Measurements from ENCODE around the gene NRARP. TPM values are rescaled to one million over a fixed set of nuclear protein-coding genes. Genes with fewer than 3 reads are reported as not detected.
"Not testable (repeated sequence)": the region's sequence is repeated elsewhere in the genome, so short reads cannot be mapped to it uniquely, and the experiment has no call there.

Gene NRARP, protein sequence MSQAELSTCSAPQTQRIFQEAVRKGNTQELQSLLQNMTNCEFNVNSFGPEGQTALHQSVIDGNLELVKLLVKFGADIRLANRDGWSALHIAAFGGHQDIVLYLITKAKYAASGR
- total RNA-seq: 11.7 TPM
- long read RNA-seq, transcript NRARP-201 (1 exons, 1,770 nt): major isoform, 19 of 19 reads
- long read RNA-seq, partial matches to known transcripts: 0 of 19 reads
- long read RNA-seq, other reads (novel, unspliced or antisense): 0 of 19 reads

DNA sequence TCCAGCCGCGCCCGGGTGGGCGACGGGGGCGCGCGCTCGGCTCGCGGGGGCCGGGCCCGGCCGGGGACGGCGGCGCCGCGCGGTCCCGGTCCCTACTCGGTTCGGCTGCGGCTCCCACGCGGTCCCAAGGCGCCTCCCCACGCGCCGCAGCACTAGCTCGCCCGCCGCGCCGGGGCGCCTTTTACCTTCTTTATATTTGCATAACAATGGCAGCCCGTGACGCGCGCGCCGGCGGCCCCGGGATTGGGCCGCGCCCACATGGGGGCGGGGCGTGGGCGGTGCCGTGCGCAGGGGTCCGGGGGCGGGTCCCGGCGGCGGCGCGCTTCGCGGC, at the start of gene NRARP:
NRARP (minus strand) TSS at position 154 of the 331 bp plus-strand sequence. CDS start 343 bp downstream, outside the sequence.
- intact Hi-C loops (cut with DNase I): no loop called here
- DNase-seq (ENCODE audit: low spot score): peak; percentile 93

DNA sequence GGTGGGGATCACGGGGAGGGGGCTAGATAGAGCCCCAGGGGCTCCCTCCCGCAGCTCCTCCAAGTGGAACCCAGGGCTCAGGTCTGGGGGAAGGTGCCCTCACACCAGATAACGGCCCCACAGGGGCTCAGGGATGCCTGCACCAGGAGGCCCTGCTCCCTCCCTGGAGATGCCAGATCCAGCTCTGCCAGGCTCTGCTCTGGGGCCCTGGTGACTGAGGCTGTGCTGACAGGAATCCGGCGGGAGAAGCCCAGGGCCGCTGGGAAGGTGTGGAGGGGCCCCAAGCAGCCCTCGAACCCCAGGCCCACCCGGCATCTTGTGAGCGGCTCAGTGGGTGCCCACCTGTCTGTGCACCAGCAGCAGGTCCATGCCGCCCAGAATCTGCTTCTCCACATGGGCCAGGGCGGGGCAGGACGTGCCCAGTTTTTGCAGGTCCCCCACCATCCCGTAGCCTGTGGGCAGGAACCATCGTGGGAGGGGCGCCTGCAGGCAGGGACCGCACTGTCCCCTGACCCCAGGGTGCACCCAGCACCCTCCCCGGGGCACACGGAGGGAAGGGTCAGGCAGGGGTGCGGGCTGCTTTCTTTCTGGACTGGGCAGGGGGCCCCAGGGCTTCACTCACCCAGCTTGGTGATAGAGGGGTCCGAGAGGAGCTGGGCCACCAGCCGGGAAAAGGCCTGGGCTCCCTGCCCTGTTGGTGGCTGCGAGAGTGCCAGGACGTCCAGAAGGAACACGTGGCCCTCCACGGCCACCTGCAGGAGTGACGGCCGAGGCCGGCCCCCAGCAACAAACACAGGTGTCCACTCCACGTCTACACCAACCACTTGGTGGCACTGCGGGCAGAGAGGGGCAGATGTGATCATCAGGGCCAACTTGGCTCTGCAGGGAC, 48.9 kb upstream of the NRARP start:
- no peak for DNase-seq (ENCODE audit: low spot score)
- intact Hi-C loops (cut with DNase I): no loop called here

DNA sequence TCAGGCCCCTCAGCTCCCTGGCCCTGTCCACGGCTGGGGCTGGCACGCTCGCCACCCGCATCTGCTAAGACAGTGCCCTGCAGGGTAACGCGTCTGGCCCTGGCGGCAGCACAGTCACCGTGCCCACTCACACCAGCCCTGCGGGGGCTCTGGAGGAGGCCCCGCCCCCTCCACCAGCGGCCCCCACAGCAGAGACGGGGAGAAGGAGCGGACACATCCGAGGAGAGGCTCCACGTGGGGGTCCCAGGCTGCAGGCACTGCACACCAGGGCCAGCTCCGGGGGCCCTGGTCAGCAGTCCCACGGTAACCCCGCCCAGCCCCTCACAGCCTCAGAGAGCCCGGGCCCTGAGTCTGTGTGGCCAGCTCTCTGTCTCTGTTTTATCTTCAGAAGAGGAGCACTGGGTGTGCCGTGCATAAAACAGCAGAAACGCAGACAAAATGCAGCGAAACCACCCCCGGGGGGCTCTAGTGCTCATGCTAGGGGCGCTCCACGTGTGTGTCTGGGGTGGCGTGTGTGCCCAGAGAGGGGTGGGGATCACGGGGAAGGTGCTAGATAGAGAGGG, 47.5 kb upstream of the NRARP start:
- intact Hi-C loops (cut with DNase I): no loop called here
- no peak for DNase-seq (ENCODE audit: low spot score)

DNA sequence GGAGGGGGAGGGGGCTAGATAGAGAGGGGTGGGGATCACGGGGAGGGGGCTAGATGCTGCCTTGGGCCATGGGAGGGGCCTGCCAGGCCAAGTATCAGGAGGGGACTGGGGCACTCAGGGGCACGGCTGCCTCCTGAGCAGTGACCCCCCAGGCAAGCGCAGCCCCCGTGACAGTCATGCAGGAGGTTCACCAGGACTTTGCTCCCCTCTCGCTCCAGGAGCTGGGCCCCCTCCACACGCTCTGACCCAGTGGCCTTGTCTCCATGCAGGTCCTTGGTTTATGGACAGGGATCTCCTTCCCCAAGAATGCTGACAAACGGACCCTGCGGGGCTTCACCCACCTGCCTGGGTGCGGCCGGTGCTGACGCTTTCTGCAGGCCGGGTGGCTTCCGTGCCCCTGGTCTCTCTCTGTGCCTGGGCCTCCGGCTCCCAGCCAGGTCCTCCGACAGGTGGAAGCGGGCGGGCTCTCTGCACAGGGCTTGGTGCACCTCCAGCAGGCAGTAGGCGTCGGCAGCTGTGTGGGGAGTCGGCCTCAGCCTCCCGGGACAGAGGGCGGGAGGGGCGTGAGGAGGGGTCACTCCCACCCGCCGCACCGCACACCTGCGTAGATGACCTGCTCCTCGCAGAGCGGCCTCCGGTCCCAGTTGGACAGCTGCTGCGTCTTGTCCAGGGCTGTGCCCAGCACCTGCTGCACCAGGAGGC, 46.8 kb upstream of the NRARP start:
- intact Hi-C loops (cut with DNase I): no loop called here
- no peak for DNase-seq (ENCODE audit: low spot score)

DNA sequence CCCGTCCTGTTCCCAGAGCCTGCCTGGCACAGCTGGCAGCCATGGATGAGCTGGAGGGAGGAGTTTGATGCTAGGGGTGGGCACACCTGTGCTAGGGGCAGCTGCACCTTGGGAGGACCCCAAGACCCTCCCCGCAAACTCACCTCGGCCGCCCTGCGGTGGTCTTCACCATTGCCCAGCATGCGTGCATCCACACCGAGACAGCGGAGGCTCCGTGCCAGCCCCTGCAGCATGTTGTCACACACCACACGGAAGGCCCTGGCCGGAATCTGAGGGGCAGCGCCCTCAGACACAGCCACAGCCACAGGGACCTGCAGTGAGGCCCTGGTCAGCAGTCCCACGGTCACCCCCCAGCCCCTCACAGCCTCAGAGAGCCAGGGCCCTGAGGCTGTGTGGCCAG, 45.9 kb upstream of the NRARP start:
- DNase-seq (ENCODE audit: low spot score): no peak
- intact Hi-C loops (cut with DNase I): no loop called here

DNA sequence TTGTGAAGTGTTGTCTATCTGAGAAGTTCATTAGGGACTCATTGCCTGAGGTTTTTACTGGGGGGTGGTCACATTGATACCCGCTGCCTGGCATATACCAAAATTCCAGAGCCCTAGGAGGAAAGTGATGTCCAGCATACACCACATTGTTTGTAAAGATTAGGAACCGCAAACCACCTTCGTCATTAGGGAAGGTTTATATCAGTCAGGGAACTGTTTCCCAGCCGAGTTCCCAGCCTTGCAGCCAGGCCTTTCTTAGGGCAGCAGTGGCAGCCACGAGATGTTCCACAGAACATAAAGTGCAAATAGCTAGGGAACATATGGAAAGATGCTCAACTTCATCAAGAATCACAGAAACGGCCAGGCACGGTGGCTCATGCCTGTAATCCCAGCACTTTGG, 40.4 kb upstream of the NRARP start:
- intact Hi-C loops (cut with DNase I): no loop called here
- DNase-seq (ENCODE audit: low spot score): no peak

DNA sequence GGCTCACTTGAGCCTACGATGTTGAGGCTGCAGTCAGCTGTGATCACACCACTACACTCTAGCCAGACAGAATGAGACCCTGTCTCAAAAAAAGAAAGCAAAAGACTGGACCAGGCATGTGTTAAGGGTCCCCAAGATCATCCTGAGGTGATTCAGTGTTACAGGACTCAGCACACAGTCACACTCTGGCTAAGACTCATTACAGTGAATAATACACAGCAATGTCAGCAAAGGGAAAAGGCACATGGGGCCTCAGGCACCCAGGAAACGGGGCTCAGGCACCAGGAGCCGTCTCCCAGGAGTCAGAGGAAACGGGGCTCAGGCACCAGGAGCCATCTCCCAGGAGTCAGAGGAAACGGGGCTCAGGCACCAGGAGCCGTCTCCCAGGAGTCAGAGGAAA, 39.2 kb upstream of the NRARP start:
- intact Hi-C loops (cut with DNase I): no loop called here
- no peak for DNase-seq (ENCODE audit: low spot score)

DNA sequence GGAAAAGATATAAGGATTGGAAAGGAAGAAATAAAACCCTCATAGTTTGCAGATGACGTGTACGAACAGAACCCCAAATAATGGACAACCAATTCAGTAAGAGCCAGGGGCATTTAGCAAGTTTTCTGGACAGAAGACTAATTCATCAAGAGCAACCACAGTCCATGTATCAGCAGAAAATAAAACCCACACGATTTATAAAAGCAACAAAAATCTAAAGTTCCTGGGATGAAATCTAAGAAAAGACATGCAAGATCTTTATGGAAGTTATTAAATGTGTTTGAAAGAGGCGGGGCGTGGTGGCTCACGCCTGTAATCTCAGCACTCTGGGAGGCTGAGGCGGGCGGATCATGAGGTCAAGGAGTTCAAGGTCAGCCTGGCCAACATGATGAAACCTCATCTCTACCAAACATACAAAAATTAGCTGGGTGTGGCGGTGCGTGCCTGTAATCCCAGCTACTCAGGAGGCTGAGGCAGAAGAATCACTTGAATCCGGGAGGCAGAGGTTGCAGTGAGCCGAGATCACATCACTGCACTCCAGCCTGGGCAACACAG, 37.9 kb upstream of the NRARP start:
- DNase-seq (ENCODE audit: low spot score); intact Hi-C loops (cut with DNase I): not testable (repeated sequence)

DNA sequence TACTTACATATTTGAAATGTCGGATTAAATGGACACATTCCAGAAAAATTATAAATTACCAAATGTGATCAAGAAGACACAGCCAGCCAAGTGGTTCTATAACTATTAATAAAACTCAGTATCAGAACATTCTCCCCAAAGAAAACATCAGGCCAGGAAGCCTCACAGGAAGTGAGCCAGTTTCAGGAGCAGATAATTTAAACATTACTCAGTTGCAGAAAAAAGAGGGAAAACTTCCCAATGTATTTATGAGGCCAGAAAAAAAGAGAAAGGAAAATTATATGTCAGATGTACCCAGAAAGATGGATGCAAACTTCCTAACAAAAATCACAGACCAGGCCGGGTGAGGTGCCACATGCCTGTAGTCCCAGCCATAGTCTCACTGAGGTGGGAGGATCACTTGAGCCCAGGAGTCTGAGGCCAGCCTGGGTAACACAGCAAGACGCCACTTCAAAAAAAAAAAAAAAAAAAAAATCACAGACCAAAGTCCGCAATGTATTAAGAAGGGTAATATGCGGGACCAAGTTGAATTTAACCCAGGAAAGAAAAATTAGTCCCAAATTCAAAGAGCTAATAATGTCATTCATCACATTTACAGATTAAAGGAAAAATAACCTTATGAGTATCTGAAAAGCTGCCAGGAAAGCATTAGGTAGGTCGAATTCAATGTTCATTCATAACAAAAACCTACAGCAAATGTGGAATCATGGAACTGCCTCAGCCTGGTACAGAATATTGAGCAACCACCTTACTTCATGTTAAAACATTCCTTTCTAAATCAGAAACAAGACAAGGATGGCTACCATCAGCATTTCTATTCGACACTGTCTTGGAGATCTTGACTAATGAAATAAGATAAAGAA, 37.2 kb upstream of the NRARP start:
- intact Hi-C loops (cut with DNase I): no loop called here
- DNase-seq (ENCODE audit: low spot score): no peak

DNA sequence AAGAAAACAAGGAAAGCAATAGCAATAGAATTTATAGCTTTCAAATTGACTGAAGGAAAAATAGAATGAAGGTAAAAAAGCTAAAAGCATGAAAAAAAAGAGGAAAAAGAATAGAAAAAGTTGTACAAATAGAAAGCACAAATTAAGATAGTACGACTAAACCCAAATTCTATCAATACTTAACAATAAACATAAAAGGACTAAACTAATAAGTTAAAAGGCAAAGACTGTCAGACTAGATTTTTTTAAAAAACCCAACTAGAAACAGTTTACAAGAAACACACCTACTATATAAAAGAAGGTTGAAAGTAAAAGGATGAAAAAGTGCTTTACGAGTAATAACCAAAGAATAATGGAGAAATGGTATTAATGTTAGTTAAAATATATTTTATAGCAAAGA, 34.7 kb upstream of the NRARP start:
- DNase-seq (ENCODE audit: low spot score): no peak
- intact Hi-C loops (cut with DNase I): no loop called here

DNA sequence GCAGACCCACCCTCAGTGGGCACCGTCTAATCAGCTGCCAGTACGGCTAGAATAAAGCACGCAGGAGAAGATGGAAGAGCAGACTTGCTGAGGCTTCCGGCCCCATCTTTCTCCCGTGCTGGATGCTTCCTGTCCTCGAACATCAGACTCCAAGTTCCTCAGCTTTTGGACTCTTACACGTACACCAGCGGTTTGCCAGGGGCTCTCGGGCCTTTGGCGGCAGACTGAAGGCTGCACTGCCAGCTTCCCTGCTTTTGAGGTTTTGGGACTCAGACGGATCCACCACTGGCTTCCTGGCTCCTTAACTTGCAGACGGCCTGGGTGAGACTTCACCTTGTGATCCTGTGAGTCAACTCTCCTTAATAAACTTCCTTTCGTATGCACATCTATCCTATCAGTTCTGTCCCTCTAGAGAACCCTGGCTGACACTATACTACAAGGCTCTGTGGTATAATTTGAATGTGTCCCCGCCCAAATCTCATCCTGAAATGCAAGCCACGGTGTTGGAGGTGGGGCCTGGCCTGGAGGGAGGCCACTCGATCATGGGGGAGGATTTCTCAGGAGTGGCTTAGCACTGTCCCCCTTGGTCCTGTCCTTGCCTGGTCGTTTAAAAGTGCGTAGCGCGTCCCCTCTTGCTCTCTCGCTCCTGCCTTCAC, 31.1 kb upstream of the NRARP start:
- DNase-seq (ENCODE audit: low spot score): no peak
- intact Hi-C loops (cut with DNase I): no loop called here

DNA sequence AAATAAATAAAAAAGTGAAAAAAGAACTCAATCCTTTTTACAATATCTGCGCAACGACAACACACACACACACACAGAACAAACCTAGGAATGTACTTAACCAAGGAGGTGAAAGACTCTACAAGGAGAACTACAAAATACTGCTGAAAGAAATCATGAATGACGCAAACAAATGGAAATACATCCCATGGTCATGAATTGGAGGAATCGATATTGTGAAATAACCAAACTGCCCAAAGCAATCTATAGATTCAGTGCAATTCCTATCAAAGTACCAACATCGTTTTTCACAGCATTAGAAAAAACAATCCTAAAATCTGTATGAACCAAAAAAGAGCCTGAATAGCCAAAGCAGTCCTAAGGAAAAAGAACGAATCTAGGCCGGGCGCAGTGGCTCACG, 29.9 kb upstream of the NRARP start:
- no peak for DNase-seq (ENCODE audit: low spot score)
- intact Hi-C loops (cut with DNase I): no loop called here

DNA sequence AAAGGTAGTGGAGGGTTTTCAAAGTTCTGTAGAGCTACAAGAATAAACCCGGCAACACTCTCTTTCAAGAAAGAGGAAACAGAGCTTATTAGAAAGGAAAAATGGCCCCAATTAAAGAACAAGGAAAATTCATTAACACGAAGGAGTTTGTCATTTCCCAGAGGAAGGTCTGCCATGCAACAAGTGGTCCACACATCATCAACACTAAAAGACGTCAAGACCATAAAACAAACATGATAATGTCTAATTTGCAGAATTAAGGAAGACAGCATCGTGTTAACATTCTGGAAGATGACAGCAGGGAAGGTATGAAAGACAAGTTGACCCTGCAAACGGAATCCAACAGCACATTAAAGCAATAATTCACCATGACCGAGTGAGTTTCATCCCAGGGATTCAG, 28.6 kb upstream of the NRARP start:
- intact Hi-C loops (cut with DNase I): no loop called here
- DNase-seq (ENCODE audit: low spot score): no peak

DNA sequence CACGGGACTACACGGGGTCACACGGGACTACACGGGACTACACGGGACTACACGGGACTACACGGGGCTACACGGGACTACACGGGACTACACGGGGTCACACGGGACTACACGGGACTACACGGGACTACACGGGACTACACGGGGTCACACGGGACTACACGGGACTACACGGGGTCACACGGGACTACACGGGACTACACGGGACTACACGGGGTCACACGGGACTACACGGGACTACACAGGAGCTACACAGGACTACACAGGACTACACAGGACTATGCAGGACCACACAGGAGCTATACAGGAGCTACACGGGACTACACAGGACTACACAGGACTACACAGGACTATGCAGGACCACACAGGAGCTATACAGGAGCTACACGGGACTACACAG, 27.5 kb upstream of the NRARP start:
- intact Hi-C loops (cut with DNase I); DNase-seq (ENCODE audit: low spot score): not testable (repeated sequence)

DNA sequence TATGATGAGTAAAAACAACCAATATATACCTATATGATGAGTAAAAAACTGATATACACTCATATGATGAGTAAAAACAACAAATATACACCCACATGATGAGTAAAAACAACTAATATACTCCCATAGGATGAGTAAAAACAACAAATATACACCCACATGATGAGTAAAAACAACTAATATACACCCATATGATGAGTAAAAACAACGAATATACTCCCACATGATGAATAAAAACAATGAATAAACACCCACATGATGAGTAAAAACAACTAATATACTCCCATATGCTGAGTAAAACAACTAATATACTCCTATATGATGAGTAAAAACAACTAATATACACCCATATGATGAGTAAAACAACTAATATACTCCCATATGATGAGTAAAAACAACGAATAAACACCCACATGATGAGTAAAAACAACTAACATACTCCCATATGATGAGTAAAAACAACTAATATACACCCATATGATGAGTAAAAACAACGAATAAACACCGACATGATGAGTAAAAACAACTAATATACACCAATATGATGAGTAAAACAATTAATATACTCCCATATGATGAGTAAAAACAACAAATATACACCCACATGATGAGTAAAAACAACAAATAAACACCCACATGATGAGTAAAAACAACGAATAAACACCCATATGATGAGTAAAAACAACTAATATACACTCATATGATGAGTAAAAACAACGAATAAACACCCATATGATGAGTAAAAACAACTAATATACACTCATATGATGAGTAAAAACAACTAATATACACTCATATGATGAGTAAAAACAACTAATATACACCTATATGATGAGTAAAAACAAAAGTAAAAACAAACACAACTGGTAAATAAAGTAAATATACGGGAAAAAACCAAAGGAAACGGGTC, 25.8 kb upstream of the NRARP start:
- DNase-seq (ENCODE audit: low spot score); intact Hi-C loops (cut with DNase I): not testable (repeated sequence)

DNA sequence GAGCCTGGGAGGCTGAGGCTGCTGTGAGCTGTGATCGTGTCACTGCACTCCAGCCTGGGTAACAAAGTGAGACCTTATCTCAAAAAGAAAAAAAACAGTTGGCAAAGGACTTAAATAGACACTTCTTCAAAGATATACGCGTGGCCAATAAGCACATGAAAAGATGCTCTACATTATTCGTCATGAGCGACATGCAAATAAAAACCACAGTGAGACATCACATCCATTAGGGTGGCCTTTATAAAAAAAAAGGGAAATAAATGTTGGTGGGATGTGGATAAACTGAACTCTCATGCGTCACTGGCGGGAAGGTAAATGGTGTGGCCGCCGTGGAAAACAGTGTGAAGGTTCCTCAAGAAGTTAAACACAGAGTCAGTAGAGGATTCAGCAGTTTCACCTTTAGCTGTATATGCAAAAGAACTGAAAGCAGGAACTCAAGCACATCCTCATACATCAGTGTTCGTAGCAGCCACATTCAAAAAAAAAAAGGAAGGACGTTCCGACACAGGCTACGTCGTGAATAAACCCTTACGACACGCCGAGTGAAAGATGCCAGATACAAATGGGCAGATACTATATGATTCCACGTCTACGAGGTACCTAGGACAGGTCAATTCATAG, 24.5 kb upstream of the NRARP start:
- no peak for DNase-seq (ENCODE audit: low spot score)
- intact Hi-C loops (cut with DNase I): no loop called here

DNA sequence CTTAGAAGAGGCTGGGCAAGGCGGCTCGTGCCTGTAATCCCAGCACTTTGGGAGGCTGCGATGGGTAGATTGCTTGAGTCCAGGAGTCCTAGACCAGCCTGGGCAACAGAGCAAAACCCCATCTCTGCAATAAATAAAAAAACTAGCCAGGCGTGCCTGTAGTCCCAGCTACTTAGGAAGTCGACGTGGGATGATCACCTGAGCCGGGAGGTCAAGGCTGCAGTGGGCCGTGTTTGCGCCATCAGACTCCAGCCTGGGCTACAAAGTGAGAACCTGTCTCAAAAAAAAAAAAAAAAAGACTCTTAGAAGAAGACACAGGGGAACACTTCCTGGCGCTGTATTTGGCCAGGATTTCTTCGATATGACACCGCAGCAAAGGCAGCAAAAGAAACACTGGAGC, 23.7 kb upstream of the NRARP start:
- intact Hi-C loops (cut with DNase I): no loop called here
- no peak for DNase-seq (ENCODE audit: low spot score)
